IMR-90 (cell line): Measurements from ENCODE around the gene MPPED2. TPM values are rescaled to one million over a fixed set of nuclear protein-coding genes. Genes with fewer than 3 reads are reported as not detected.

Experiments used
- ATAC-seq: fragments of 200-7000 bp; cut with Tn5 transposase; 2 replicates; pipeline ENCODE4 v1.9.1; 2020; ENCODE audit warnings: low read depth, mild to moderate bottlenecking, moderate library complexity
- BruUV-seq: library from RNA; stranded (reverse); fragments of 400-500 nt; replicated peaks from 2 replicates; lab custom pipeline; 2021; lab: Mats Ljungman, UMichigan
- CTCF ChIA-PET: fragments of 300-600 bp; formaldehyde crosslinking; extraction: SDS; loops from one replicate; lab custom pipeline; 2021; ENCODE audit warnings: antibody characterized with exemption; lab: Yijun Ruan, JAX
- POLR2A ChIA-PET: fragments of 300-600 bp; sonication (Branson Sonifier 250); formaldehyde crosslinking; loops from one replicate; lab custom pipeline; 2022; ENCODE audit warnings: antibody characterized with exemption; ENCODE audit not compliant: unreplicated experiment; lab: Charles Lee
- DNase-seq: peaks from one replicate; pipeline ENCODE4 v3.0.0; 2013
- H2AFZ ChIP-seq: replicated peaks from 2 replicates; pipeline ENCODE3; 2013; ENCODE audit warnings: low read length, mild to moderate bottlenecking; ENCODE audit not compliant: poor library complexity
- H2AK5ac ChIP-seq: 2 replicates; pipeline ENCODE4 v1.6.1; 2013; ENCODE audit warnings: low read depth, low read length, inconsistent platforms
- H2AK9ac ChIP-seq: replicated peaks from 2 replicates; pipeline ENCODE3; 2013; ENCODE audit warnings: mild to moderate bottlenecking, low read depth, low read length, moderate library complexity; ENCODE audit not compliant: poor library complexity
- H2BK120ac ChIP-seq: 2 replicates; pipeline ENCODE4 v1.6.1; 2013; ENCODE audit warnings: low read depth, low read length, inconsistent platforms
- H2BK15ac ChIP-seq: 3 replicates; pipeline ENCODE4 v1.6.1; 2013; ENCODE audit warnings: low read depth, low read length, inconsistent platforms
- H2BK20ac ChIP-seq: 2 replicates; pipeline ENCODE4 v1.6.1; 2013; ENCODE audit warnings: low read depth, mild to moderate bottlenecking, inconsistent platforms, low read length, moderate library complexity
- H2BK5ac ChIP-seq: 2 replicates; pipeline ENCODE4 v1.6.1; 2013; ENCODE audit warnings: mild to moderate bottlenecking, low read depth, low read length, inconsistent platforms; ENCODE audit not compliant: poor library complexity, severe bottlenecking
- H3K14ac ChIP-seq: replicated peaks from 2 replicates; pipeline ENCODE4 v1.6.1; 2013; ENCODE audit warnings: low read depth, low read length, inconsistent platforms
- H3K18ac ChIP-seq: 2 replicates; pipeline ENCODE4 v1.6.1; 2013; ENCODE audit warnings: low read depth, low read length, control low read depth
- H3K23ac ChIP-seq: 2 replicates; pipeline ENCODE4 v1.6.1; 2013; ENCODE audit warnings: low read depth, low read length, inconsistent platforms
- H3K27ac ChIP-seq: 2 replicates; pipeline ENCODE4 v1.5.1; 2013; ENCODE audit warnings: mild to moderate bottlenecking, control low read depth, low read length; ENCODE audit not compliant: insufficient read depth
- H3K27me3 ChIP-seq: 2 replicates; pipeline ENCODE4 v1.6.1; 2013; ENCODE audit warnings: low read length; ENCODE audit not compliant: control insufficient read depth, insufficient read depth
- H3K36me3 ChIP-seq: 2 replicates; pipeline ENCODE4 v1.6.1; 2013; ENCODE audit warnings: low read length, mixed read lengths; ENCODE audit not compliant: control insufficient read depth, insufficient read depth
- H3K4ac ChIP-seq: 2 replicates; pipeline ENCODE4 v1.6.1; 2013; ENCODE audit warnings: low read depth, low read length, inconsistent platforms
- H3K4me1 ChIP-seq: 2 replicates; pipeline ENCODE4 v1.6.1; 2013; ENCODE audit warnings: low read length, mixed read lengths; ENCODE audit not compliant: control insufficient read depth, insufficient read depth
- H3K4me2 ChIP-seq: 2 replicates; pipeline ENCODE4 v1.6.1; 2013; ENCODE audit warnings: low read depth, mild to moderate bottlenecking, control low read depth, low read length, moderate library complexity
- H3K4me3 ChIP-seq: 2 replicates; pipeline ENCODE4 v1.5.1; 2013; ENCODE audit warnings: low read depth, mild to moderate bottlenecking, control low read depth, low read length, moderate library complexity; ENCODE audit not compliant: insufficient read depth
- H3K56ac ChIP-seq: 2 replicates; pipeline ENCODE4 v1.6.1; 2013; ENCODE audit warnings: low read length, inconsistent platforms; ENCODE audit not compliant: insufficient read depth; ENCODE audit errors: extremely low read depth
- H3K79me1 ChIP-seq, 2 experiments: 2 replicates each; pipeline ENCODE4 v1.6.1; 2013; ENCODE audit warnings: low read length in 2 of 2, inconsistent platforms in 1 of 2, low read depth in 1 of 2
- H3K9ac ChIP-seq: 2 replicates; pipeline ENCODE4 v1.6.1; 2013; ENCODE audit warnings: low read depth, low read length, control low read depth
- H3K9me1 ChIP-seq: 2 replicates; pipeline ENCODE4 v1.6.1; 2013; ENCODE audit warnings: low read length, inconsistent platforms; ENCODE audit not compliant: insufficient read depth
- H3K9me3 ChIP-seq: 2 replicates; pipeline ENCODE4 v1.6.1; 2013; ENCODE audit warnings: low read length; ENCODE audit not compliant: control insufficient read depth, insufficient read depth
- H4K20me1 ChIP-seq: 2 replicates; pipeline ENCODE4 v1.6.1; 2013; ENCODE audit warnings: low read length, inconsistent platforms; ENCODE audit not compliant: insufficient read depth
- H4K5ac ChIP-seq: 2 replicates; pipeline ENCODE4 v1.6.1; 2013; ENCODE audit warnings: mild to moderate bottlenecking, low read depth, low read length, control low read depth
- H4K8ac ChIP-seq, 2 experiments: 2 replicates each; pipeline ENCODE4 v1.6.1; 2013; ENCODE audit warnings: low read depth in 2 of 2, low read length in 2 of 2, control low read depth in 1 of 2, inconsistent platforms in 1 of 2
- H4K91ac ChIP-seq: 2 replicates; pipeline ENCODE4 v1.6.1; 2013; ENCODE audit warnings: low read depth, low read length, inconsistent platforms; ENCODE audit not compliant: insufficient read depth
- CHD1 ChIP-seq: IDR thresholded peaks from 2 replicates; pipeline ENCODE4 v1.6.1; 2012; ENCODE audit warnings: low read depth, low read length, improper control_type of control experiment
- MAZ ChIP-seq: IDR thresholded peaks from 2 replicates; pipeline ENCODE4 v1.6.1; 2012; ENCODE audit warnings: low read depth, mild to moderate bottlenecking, low read length, improper control_type of control experiment, moderate library complexity, borderline replicate concordance
- NFE2L2 ChIP-seq: fragments of 150-350 bp; IDR thresholded peaks from 2 replicates; pipeline ENCODE4 v1.6.1; 2016; ENCODE audit warnings: low read depth, mild to moderate bottlenecking, low read length
- WGBS, 2 experiments: methylation state at CpG; one replicate each; pipeline versions ENCODE4 v1.1.5 to v1.1.7; 2013; ENCODE audit warnings: missing lambda C conversion rate in 2 of 2; ENCODE audit not compliant: insufficient read length in 1 of 2; ENCODE audit errors: extremely low coverage in 2 of 2; 5-methylcytosine and 5-hydroxymethylcytosine counted together
- dilution Hi-C: fragments of 300-500 bp; cut with HindIII; formaldehyde crosslinking; loops from one replicate; pipeline ENCODE4 v1.14.3; 2018; ENCODE audit warnings: low sequenced_read_pairs; ENCODE audit not compliant: unreplicated experiment
- in situ Hi-C: fragments of 300-500 bp; cut with MboI; formaldehyde crosslinking; loops from 3 replicates; pipeline ENCODE4 v1.14.3; 2019; ENCODE audit warnings: low sequenced_read_pairs, inconsistent platforms, mixed read lengths
- intact Hi-C: fragments of 100-400 bp; cut with micrococcal nuclease; formaldehyde crosslinking; loops from 2 replicates; pipeline ENCODE4 v1.10.0; 2022
- polyA plus RNA-seq, 3 experiments: library from polyadenylated mRNA; depleted of rRNA; stranded (reverse); fragments of >200 nt; gene quantifications; 2 replicates each; pipeline ENCODE4 v1.2.3, GENCODE V29; 2012; ENCODE audit warnings: low replicate concordance in 1 of 3
- total RNA-seq: library from RNA; depleted of rRNA; stranded (reverse); fragments of >200 nt; gene quantifications from 2 replicates; pipeline ENCODE4 v1.2.3, GENCODE V29; 2012

Gene MPPED2
- total and polyA plus RNA-seq, 2 of the 4 experiments (the other 2 are of a cell fraction) = 0.10 TPM; not detected in 1

- dilution Hi-C loops (no loop called here), in situ Hi-C loops (no loop called here), intact Hi-C loops (no loop called here)
- H4K20me1 ChIP-seq = no peaks in the 10 kb centered on the region
- H3K56ac ChIP-seq = no peak overlapping the region
- no peaks in the 10 kb centered on the region; the same call in 1 of the 2 replicates for H3K27me3 ChIP-seq
- H3K27ac ChIP-seq = no peak overlapping the region
- no TSS peak for BruUV-seq
- no peak for TF ChIP-seq MAZ
- no peak for TF ChIP-seq CHD1
- no peak for TF ChIP-seq NFE2L2
- no peak overlapping the region for H3K4me3 ChIP-seq
- H3K36me3 ChIP-seq = no peaks in the 10 kb centered on the region
- H3K4me2 ChIP-seq = no peak overlapping the region
- H2BK5ac ChIP-seq = no peak overlapping the region
- H4K5ac ChIP-seq = no peak overlapping the region
- H3K4ac ChIP-seq = no peak overlapping the region
- CTCF ChIA-PET = no interaction called here
- H3K9ac ChIP-seq = no peak overlapping the region
- H4K8ac ChIP-seq = no peak overlapping the region
- no peaks in the 10 kb centered on the region for H3K9me1 ChIP-seq
- H3K18ac ChIP-seq = no peak overlapping the region
- no peak overlapping the region for H2AK5ac ChIP-seq
- H2AK9ac ChIP-seq = no peak overlapping the region
- no peaks in the 10 kb centered on the region for H3K4me1 ChIP-seq
- POLR2A ChIA-PET = no interaction called here
- no peak overlapping the region for H4K91ac ChIP-seq
- H3K23ac ChIP-seq = no peak overlapping the region
- H3K9me3 ChIP-seq = no peaks in the 10 kb centered on the region
- DNase-seq (no peak), ATAC-seq (no peak)
- H2AFZ ChIP-seq = no peak overlapping the region
- H2BK15ac ChIP-seq = no peak overlapping the region
- no CpG with 5 or more reads among the region's 3 CpGs for WGBS, 2 experiments
- H2BK20ac ChIP-seq = no peak overlapping the region
- no peak overlapping the region for H3K14ac ChIP-seq
- H2BK120ac ChIP-seq = no peak overlapping the region
- H3K79me1 ChIP-seq = no peaks in the 10 kb centered on the region
Measured at GRCh38 chr11:30436801-30437200, 149.4 kb downstream of the MPPED2 start.
